GM12878 (cell line): ENCODE data around the gene MAPKBP1.

ENCODE experiments used
- ATF2 ChIP-seq: IDR thresholded peaks from 2 replicates; pipeline ENCODE4 v1.6.1; 2012; ENCODE audit warnings: low read length, inconsistent platforms
- CHD2 ChIP-seq: IDR thresholded peaks from 2 replicates; pipeline ENCODE4 v1.6.1; 2011; ENCODE audit warnings: low read depth, low read length, improper control_type of control experiment, borderline replicate concordance
- EGR1 ChIP-seq, 2 experiments: IDR thresholded peaks; 1 replicate in 1 of 2; 2 replicates in 1 of 2; pipeline ENCODE4 v1.6.1; 2011 to 2012; ENCODE audit warnings: low read depth in 2 of 2, low read length in 2 of 2, borderline replicate concordance in 1 of 2, mild to moderate bottlenecking in 1 of 2, moderate library complexity in 1 of 2
- EP300 ChIP-seq, 2 experiments: fragments of 150-350 bp in 1 of 2; IDR thresholded peaks; 2 replicates each; pipeline ENCODE4 v1.6.1; 2011 to 2012; ENCODE audit warnings: low read depth in 2 of 2, low read length in 2 of 2, borderline replicate concordance in 1 of 2, improper control_type of control experiment in 1 of 2, inconsistent platforms in 1 of 2; ENCODE audit not compliant: control insufficient read depth in 1 of 2
- EZH2 ChIP-seq: IDR thresholded peaks from 2 replicates; pipeline ENCODE4 v1.6.1; 2012; ENCODE audit warnings: low read depth, mild to moderate bottlenecking, control low read depth, inconsistent platforms, low read length, borderline replicate concordance; ENCODE audit not compliant: control insufficient read depth
- JUND ChIP-seq: IDR thresholded peaks from 2 replicates; pipeline ENCODE4 v1.6.1; 2012; ENCODE audit warnings: low read depth, mild to moderate bottlenecking, low read length, improper control_type of control experiment, moderate library complexity
- MXI1 ChIP-seq: fragments of 150-350 bp; IDR thresholded peaks from 2 replicates; pipeline ENCODE4 v1.6.1; 2011; ENCODE audit warnings: low read depth, mild to moderate bottlenecking, inconsistent platforms, low read length, improper control_type of control experiment
- NFIC ChIP-seq: IDR thresholded peaks from 2 replicates; pipeline ENCODE4 v1.6.1; 2012; ENCODE audit warnings: low read depth, mild to moderate bottlenecking, inconsistent platforms, low read length, moderate library complexity
- RFX5 ChIP-seq: IDR thresholded peaks from 2 replicates; pipeline ENCODE4 v1.6.1; 2011; ENCODE audit warnings: low read depth, low read length, improper control_type of control experiment
- SIN3A ChIP-seq: IDR thresholded peaks from 2 replicates; pipeline ENCODE4 v1.6.1; 2012; ENCODE audit warnings: low read depth, low read length, improper control_type of control experiment
- SP1 ChIP-seq: IDR thresholded peaks from one replicate; pipeline ENCODE4 v1.6.1; 2011; ENCODE audit warnings: low read depth, low read length
- TARDBP ChIP-seq: IDR thresholded peaks from 2 replicates; pipeline ENCODE4 v1.6.1; 2016; ENCODE audit warnings: borderline replicate concordance
- USF1 ChIP-seq: IDR thresholded peaks from 2 replicates; pipeline ENCODE4 v1.6.1; 2011; ENCODE audit warnings: borderline replicate concordance, low read depth, mild to moderate bottlenecking, moderate library complexity, mixed read lengths, low read length; ENCODE audit not compliant: insufficient read depth; ENCODE audit errors: extremely low read length
- TF ChIP-seq, protein P1 (sequence below), 3 experiments: IDR thresholded peaks in 2 of 3; conservative IDR thresholded peaks in 1 of 3; 2 replicates each; pipeline ENCODE4 v1.5.1; 2011; ENCODE audit warnings: low read depth in 3 of 3, low read length in 3 of 3, mild to moderate bottlenecking in 3 of 3, control low read depth in 2 of 3, moderate library complexity in 2 of 3, inconsistent platforms in 1 of 3, mixed read lengths in 1 of 3; ENCODE audit not compliant: control insufficient read depth in 2 of 3, insufficient read depth in 1 of 3; ENCODE audit errors: extremely low read depth in 1 of 3

DNA sequence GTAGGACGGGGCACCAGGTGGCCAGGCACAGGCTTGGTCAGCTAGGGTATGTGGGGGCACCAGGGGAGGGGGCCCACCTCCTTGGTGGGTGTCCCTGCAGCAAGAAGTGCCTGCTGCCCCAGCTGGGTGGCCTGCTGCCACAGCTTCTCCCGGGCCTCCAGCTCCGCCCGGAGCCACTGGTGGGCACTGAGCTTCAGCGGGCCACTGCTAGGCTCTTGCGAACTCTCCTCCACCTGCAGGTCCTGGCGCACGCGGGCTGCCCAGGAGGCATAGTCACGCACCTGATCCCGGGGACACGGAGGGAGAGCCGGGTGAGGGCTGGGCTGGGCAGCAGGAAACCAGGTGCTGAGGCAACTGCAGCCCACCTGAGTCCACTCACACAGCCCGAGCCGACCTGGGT, 94.0 kb downstream of the MAPKBP1 start:
- no peak for TF ChIP-seq SP1
- TF ChIP-seq TARDBP, result no peak
- no peak for TF ChIP-seq JUND
- TF ChIP-seq EGR1 (IDR thresholded peaks at IDR 0.05; ENCODE audit: borderline replicate concordance in 1 of 2, low read depth in 2 of 2, low read length in 2 of 2), result no peak
- TF ChIP-seq, protein P1, sequence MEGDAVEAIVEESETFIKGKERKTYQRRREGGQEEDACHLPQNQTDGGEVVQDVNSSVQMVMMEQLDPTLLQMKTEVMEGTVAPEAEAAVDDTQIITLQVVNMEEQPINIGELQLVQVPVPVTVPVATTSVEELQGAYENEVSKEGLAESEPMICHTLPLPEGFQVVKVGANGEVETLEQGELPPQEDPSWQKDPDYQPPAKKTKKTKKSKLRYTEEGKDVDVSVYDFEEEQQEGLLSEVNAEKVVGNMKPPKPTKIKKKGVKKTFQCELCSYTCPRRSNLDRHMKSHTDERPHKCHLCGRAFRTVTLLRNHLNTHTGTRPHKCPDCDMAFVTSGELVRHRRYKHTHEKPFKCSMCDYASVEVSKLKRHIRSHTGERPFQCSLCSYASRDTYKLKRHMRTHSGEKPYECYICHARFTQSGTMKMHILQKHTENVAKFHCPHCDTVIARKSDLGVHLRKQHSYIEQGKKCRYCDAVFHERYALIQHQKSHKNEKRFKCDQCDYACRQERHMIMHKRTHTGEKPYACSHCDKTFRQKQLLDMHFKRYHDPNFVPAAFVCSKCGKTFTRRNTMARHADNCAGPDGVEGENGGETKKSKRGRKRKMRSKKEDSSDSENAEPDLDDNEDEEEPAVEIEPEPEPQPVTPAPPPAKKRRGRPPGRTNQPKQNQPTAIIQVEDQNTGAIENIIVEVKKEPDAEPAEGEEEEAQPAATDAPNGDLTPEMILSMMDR (IDR thresholded peaks at IDR 0.05 in 2 of 3, conservative IDR thresholded peaks at IDR 0.05 in 1 of 3; ENCODE audit: control insufficient read depth in 2 of 3, extremely low read depth in 1 of 3, insufficient read depth in 1 of 3, low read depth in 3 of 3, low read length in 3 of 3), result no peak
- TF ChIP-seq CHD2, result no peak
- TF ChIP-seq SIN3A, result no peak
- no peak for TF ChIP-seq MXI1
- TF ChIP-seq USF1, result no peak
- no peak for TF ChIP-seq ATF2
- TF ChIP-seq EP300 (IDR thresholded peaks at IDR 0.05; ENCODE audit: borderline replicate concordance in 1 of 2, control insufficient read depth in 1 of 2, low read depth in 2 of 2, low read length in 2 of 2), result no peak
- no peak for TF ChIP-seq EZH2
- no peak for TF ChIP-seq RFX5
- TF ChIP-seq NFIC, result no peak
